Heart right ventricle (tissue), 16 donors: ENCODE results near the gene BAHD1. TPM values are rescaled to one million over a fixed set of nuclear protein-coding genes. Genes with fewer than 3 reads are reported as not detected.

Source experiments
- ATAC-seq, 8 donors: fragments of 200-7000 bp; cut with Tn5 transposase; one replicate each; pipeline ENCODE4 v1.9.1; 2020; ENCODE audit warnings: mild to moderate bottlenecking in 8 of 8, moderate library complexity in 8 of 8, moderate number of reproducible peaks in 1 of 8
- DNase-seq, 2 donors: peaks; one replicate each; pipeline ENCODE4 v3.0.0-alpha.2; 2020
- H3K27ac ChIP-seq, 10 donors: fragments of 200-600 bp; sonication (generic) in 2 of 10; one replicate each; pipeline versions ENCODE4 v1.5.0 to v1.8.0; 2020 to 2022; ENCODE audit warnings: mild to moderate bottlenecking in 3 of 10
- H3K27me3 ChIP-seq, 7 donors: fragments of 200-600 bp; one replicate each; pipeline ENCODE4 v1.8.0; 2021 to 2022; ENCODE audit warnings: mild to moderate bottlenecking in 2 of 7
- H3K36me3 ChIP-seq, 9 donors: fragments of 200-600 bp; sonication (generic) in 1 of 9; one replicate each; pipeline versions ENCODE4 v1.5.0 to v1.8.0; 2020 to 2022; ENCODE audit warnings: mild to moderate bottlenecking in 2 of 9
- H3K4me1 ChIP-seq, 9 donors: fragments of 200-600 bp; sonication (generic) in 1 of 9; one replicate each; pipeline versions ENCODE4 v1.5.0 to v1.8.0; 2020 to 2022; ENCODE audit warnings: mild to moderate bottlenecking in 4 of 9
- H3K4me3 ChIP-seq, 10 donors: fragments of 200-600 bp; sonication (generic) in 2 of 10; one replicate each; pipeline versions ENCODE4 v1.5.0 to v1.8.0; 2020 to 2022; ENCODE audit warnings: mild to moderate bottlenecking in 7 of 10, moderate library complexity in 2 of 10
- H3K9me3 ChIP-seq, 11 donors: fragments of 200-600 bp in 10 of 11; sonication (generic) in 2 of 11; one replicate each; pipeline versions ENCODE4 v1.5.0 to v1.8.0; 2013 to 2022; ENCODE audit warnings: mild to moderate bottlenecking in 2 of 11, control low read depth in 1 of 11, moderate library complexity in 1 of 11
- WGBS, 2 donors: extraction: QIAGEN DNeasy Blood & Tissue Kit; methylation state at CpG; one replicate each; pipeline ENCODE4 v1.1.7; 2013; ENCODE audit warnings: inconsistent platforms in 1 of 2; 5-methylcytosine and 5-hydroxymethylcytosine counted together
- intact Hi-C, 10 donors: fragments of 100-400 bp; cut with DNase I; formaldehyde crosslinking; loops; one replicate each; pipeline versions ENCODE4 v1.11.1 to v1.14.2; 2022
- polyA plus RNA-seq, 2 donors: library from polyadenylated mRNA; stranded (reverse); fragments of 200-250 nt; gene quantifications; one replicate each; pipeline ENCODE4 v1.2.3, GENCODE V29; 2013
- total RNA-seq, 10 donors: library from RNA; stranded (reverse); fragmentation: NEBNext Ultra II Directional in 3 of 10; extraction: Animal tissue kit (Norgen Biotek cat#: 25700) in 3 of 10; gene quantifications; one replicate each; pipeline versions ENCODE4 v1.2.1 to v1.2.4, GENCODE V29; 2021 to 2023
- TF ChIP-seq, protein P1 (sequence below), 9 donors: fragments of 200-600 bp; sonication (generic) in 2 of 9; IDR thresholded peaks; one replicate each; pipeline versions ENCODE4 v1.5.0 to v1.8.0; 2021 to 2022; ENCODE audit warnings: antibody characterized with exemption in 9 of 9, mild to moderate bottlenecking in 5 of 9, moderate library complexity in 1 of 9
- donor health status: Arrhythmogenic right ventricular cardiomyopathy.
- donor health status: ischemic (EF 13 %, LVEDD 7.1; RV severe dilation, severe dysfunction).
- donor health status: healthy with polysubstance abuse.
- donor health status: DM: no; HTN: yes; CAD: no.
- donor health status: DM: no; HTN: no; CAD: no.
- donor health status: ischemic (EF 25% LVEDD 6.9; RV normal size, moderate dysfunction).
- donor health status: ischemic (EF 25% LVEDD 5.7; RV mildly dilated, moderate dysfunction).
- donor health status: healthy.
- donor health status: DM: yes; HTN: yes; CAD: no.
- donor health status: Ischemic cardiomyopathy.
- donor health status: ischemic (EF 35%, LVEDD 5.7; RV mildly dilated, moderate dysfunction).
- donor health status: nonischemic (EF 11% LVEDD 7.7; RV severe dilation, severe dysfunction).
- donor health status: DM: yes; HTN: yes; CAD: no.
- donor health status: PGD.
- donor health status: ischemic (EF 29% LVEDD 5.4; RV normal size, mild dysfunction).
- donor health status: nonischemic (EF 23%, LVEDD 6.1; RV moderate dilation, normal function).

Gene BAHD1
- total and polyA plus RNA-seq, 12 donors: 8.9 to 17.8 (median 15.8) TPM

DNA sequence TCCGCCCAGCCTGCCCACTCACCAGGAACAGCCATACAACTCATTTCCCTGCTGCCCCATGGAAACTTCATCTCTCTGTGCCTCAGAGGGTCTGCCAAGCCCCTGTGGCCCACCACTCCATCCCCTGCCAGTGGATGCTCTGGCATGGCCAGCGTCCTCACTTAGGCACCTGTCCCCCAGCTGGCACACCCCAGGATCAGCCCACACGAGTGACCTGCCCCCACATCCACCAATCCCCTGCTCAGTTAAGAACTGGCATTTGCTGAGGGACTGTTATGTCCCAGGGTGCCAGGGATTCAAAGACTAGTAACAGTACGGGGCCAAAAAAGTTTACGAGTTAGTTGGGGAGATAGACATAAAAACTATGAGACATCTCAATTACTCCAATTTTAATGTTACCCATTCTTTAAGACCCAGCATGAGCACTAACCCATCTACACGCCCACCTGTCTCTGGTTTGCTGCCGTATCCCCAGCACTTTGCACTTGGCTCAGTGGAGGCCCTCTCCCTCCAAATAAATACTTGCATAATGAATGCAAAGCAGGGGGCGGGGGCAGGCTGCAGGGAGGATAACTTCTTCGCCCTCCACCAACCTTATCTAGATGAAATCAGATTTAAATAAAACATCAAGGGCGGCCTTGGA is 11.6 kb upstream of the BAHD1 start:
- WGBS, 2 donors: 81 to 88% methylated on average over 10 of the region's 10 CpGs
- no peaks in the 10 kb centered on the region for H3K9me3 ChIP-seq
- intact Hi-C loops: loop anchor here in 4 of 10 donors (5.0 to 10.0 kb wide), 3 partner anchors 114 to 384 kb away; no protein-coding TSS in a partner anchor
- H3K4me1 ChIP-seq: no peaks in the 10 kb centered on the region
- DNase-seq (no peak), ATAC-seq (no peak)
- H3K27ac ChIP-seq: no peak overlapping the region
- no peaks in the 10 kb centered on the region for H3K36me3 ChIP-seq
- TF ChIP-seq, protein P1, sequence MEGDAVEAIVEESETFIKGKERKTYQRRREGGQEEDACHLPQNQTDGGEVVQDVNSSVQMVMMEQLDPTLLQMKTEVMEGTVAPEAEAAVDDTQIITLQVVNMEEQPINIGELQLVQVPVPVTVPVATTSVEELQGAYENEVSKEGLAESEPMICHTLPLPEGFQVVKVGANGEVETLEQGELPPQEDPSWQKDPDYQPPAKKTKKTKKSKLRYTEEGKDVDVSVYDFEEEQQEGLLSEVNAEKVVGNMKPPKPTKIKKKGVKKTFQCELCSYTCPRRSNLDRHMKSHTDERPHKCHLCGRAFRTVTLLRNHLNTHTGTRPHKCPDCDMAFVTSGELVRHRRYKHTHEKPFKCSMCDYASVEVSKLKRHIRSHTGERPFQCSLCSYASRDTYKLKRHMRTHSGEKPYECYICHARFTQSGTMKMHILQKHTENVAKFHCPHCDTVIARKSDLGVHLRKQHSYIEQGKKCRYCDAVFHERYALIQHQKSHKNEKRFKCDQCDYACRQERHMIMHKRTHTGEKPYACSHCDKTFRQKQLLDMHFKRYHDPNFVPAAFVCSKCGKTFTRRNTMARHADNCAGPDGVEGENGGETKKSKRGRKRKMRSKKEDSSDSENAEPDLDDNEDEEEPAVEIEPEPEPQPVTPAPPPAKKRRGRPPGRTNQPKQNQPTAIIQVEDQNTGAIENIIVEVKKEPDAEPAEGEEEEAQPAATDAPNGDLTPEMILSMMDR (IDR thresholded peaks at IDR 0.05): no peak
- H3K4me3 ChIP-seq: no peak overlapping the region
- peaks cover 0 to 4% (median 0%) of the 10 kb centered on the region in 7 donors for H3K27me3 ChIP-seq

DNA sequence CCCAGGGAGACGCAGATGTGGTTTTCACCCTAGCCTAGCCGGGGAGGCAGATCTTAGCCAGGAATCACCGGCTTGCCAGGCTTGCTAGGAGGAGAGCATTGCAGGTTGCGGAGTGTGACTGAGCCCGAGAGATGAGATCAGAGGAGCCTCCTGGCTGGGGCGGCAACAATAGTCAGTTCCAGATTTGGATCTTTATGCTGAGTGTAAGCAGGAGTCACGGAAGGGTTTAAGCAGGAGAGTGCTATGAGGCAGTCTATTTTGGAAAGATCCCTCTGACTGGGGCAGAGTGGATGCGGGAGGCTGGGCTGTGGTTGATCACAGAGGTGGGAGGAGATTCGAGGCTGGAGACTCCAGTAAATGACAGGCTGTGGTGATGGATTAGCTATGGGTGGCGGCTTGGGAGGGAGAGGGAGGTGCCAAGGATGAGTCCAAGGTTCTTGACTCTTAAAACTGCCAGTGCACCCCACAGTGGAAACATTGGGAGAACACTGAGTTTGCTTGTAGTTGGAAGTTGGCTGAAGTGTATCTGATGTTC is 10.4 kb upstream of the BAHD1 start:
- 63 to 73% methylated on average over 10 of the region's 10 CpGs for WGBS, 2 donors
- intact Hi-C loops: no loop called here
- H3K27me3 ChIP-seq: peaks cover 0 to 15% (median 0%) of the 10 kb centered on the region in 7 donors
- no peaks in the 10 kb centered on the region for H3K36me3 ChIP-seq
- no peak for ATAC-seq
- TF ChIP-seq, protein P1 (IDR thresholded peaks at IDR 0.05): no peak
- H3K4me3 ChIP-seq: no peak overlapping the region
- DNase-seq: no peak
- peaks cover 0 to under 1% (median 0%) of the 10 kb centered on the region in 9 donors for H3K4me1 ChIP-seq
- no peaks in the 10 kb centered on the region for H3K9me3 ChIP-seq
- H3K27ac ChIP-seq: no peak overlapping the region

DNA sequence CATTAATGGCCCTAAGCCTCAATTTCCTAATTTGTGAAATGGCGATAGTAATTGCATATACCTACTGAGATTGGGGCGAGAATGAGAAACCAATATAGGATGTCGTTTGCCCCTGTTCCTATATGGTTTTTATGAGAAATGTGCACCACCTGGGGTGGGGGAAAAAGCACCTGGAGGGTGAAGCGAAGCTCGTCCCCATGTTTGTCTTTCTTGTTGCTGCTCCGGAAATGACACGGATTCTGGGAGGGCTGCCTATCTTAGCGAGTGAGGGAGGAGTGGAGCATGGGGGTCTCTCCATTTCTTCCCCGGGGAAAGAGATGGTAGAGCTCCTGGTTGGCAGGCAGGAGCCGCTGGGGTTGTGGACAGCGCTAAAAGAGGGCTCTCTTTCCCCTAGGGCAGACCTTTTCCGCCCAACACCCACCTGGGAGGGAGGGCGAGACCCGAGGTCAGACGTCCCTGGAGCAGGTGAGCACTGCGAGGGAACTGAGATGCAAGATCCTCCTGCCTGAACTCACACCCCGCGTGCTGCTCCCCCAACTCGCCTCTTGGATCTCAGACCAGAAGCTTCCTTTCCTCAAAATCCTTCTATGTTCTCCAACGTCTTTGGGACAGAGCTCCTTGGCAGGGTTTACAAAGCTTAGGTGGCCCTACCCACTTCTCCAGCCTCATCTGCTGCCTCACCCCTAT is 5.6 kb upstream of the BAHD1 start:
- Histone ChIP-seq H3K4me3 (peak overlapping the region in 1 of 10 donors; percentile 51), H3K27ac (no peak overlapping the region), H3K9me3 (no peaks in the 10 kb centered on the region), H3K4me1 (peaks cover 14 to 47% (median 29%) of the 10 kb centered on the region in 9 donors), H3K27me3 (peaks cover 10 to 63% (median 23%) of the 10 kb centered on the region in 7 donors), H3K36me3 (no peaks in the 10 kb centered on the region)
- TF ChIP-seq, protein P1 (IDR thresholded peaks at IDR 0.05): no peak
- ATAC-seq (no peak), DNase-seq (no peak)
- intact Hi-C loops: no loop called here
- WGBS, 2 donors: 52 to 57% methylated on average over 20 of the region's 20 CpGs

- H3K27me3 ChIP-seq: peaks cover 10 to 64% (median 23%) of the 10 kb centered on the region in 7 donors
- no peaks in the 10 kb centered on the region for H3K9me3 ChIP-seq
- DNase-seq (no peak), ATAC-seq (no peak)
- TF ChIP-seq, protein P1 (IDR thresholded peaks at IDR 0.05): no peak
- H3K4me1 ChIP-seq: peaks cover 16 to 48% (median 29%) of the 10 kb centered on the region in 9 donors
- H3K36me3 ChIP-seq: no peaks in the 10 kb centered on the region
- no peak overlapping the region for H3K27ac ChIP-seq
- peak overlapping the region; percentile 23 to 52 (median 48) for H3K4me3 ChIP-seq
- 12 to 15% methylated on average over 15 of the region's 15 CpGs for WGBS, 2 donors
- intact Hi-C loops: no loop called here
Observed at GRCh38 chr15:40435710-40436089, 5.1 kb upstream of the BAHD1 start.
